Neural progenitor cell (in vitro differentiated cells): ENCODE results near the gene TIGD4.

ENCODE experiments used
- CTCF ChIP-seq: fragments of 200-600 bp; sonication (generic); IDR thresholded peaks from 2 replicates; pipeline ENCODE4 v1.5.1; 2017; ENCODE audit warnings: antibody characterized with exemption, mild to moderate bottlenecking
- EZH2 ChIP-seq: fragments of 200-600 bp; sonication (generic); IDR thresholded peaks from 2 replicates; pipeline ENCODE4 v1.6.1; 2017; ENCODE audit warnings: antibody characterized with exemption, mild to moderate bottlenecking, moderate library complexity

GRCh38 chr4:152817331-152817730 is 37.8 kb upstream of the TIGD4 start:
- no peak for TF ChIP-seq CTCF
- no peak for TF ChIP-seq EZH2
